Tibial artery (tissue), 4 donors: ENCODE results near the gene NF2.

Experiments used
- DNase-seq, 2 donors: peaks; one replicate each; pipeline ENCODE4 v3.0.0-alpha.2; 2019
- H3K27ac ChIP-seq, 2 donors: fragments of 200-600 bp; sonication (generic) in 1 of 2; 1 replicate in 1 of 2; 2 replicates in 1 of 2; pipeline ENCODE4 v1.5.1; 2018 to 2019; ENCODE audit warnings: mild to moderate bottlenecking in 1 of 2
- H3K27me3 ChIP-seq, 2 donors: fragments of 200-600 bp; sonication (generic) in 1 of 2; one replicate each; pipeline versions ENCODE4 v1.5.1 to v1.6.0; 2016 to 2019
- H3K36me3 ChIP-seq, 3 donors: fragments of 200-600 bp; sonication (generic) in 2 of 3; one replicate each; pipeline ENCODE4 v1.5.1; 2016 to 2019; ENCODE audit warnings: mild to moderate bottlenecking in 2 of 3
- H3K4me1 ChIP-seq, 4 donors: fragments of 200-600 bp; sonication (generic) in 2 of 4; 1 replicate in 3 of 4; 2 replicates in 1 of 4; pipeline ENCODE4 v1.5.1; 2016 to 2019
- H3K4me3 ChIP-seq, 2 donors: fragments of 200-600 bp; sonication (generic) in 1 of 2; 1 replicate in 1 of 2; 2 replicates in 1 of 2; pipeline ENCODE4 v1.5.1; 2018 to 2019; ENCODE audit warnings: mild to moderate bottlenecking in 2 of 2
- H3K9me3 ChIP-seq, 3 donors: fragments of 200-600 bp; sonication (generic) in 1 of 3; one replicate each; pipeline ENCODE4 v1.5.1; 2016 to 2019
- CTCF ChIP-seq, 2 experiments: fragments of 200-600 bp in 1 of 2; fragments of 450-650 bp in 1 of 2; IDR thresholded peaks; one replicate each; pipeline ENCODE4 v1.5.1; 2017 to 2019; ENCODE audit warnings: antibody characterized with exemption in 2 of 2, mild to moderate bottlenecking in 1 of 2, moderate library complexity in 1 of 2
- intact Hi-C: fragments of 100-400 bp; cut with DNase I; formaldehyde crosslinking; loops from one replicate; pipeline ENCODE4 v1.15.0; 2023; ENCODE audit warnings: low total_unique reads

NF2 gene

GRCh38 chr22:29701155-29701999, 97.9 kb downstream of the NF2 start:
- H3K27ac ChIP-seq, result no peak overlapping the region
- H3K4me3 ChIP-seq, result no peak overlapping the region
- H3K4me1 ChIP-seq, result peaks cover 0 to 18% (median 7%) of the 10 kb centered on the region in 4 donors
- H3K9me3 ChIP-seq, result no peaks in the 10 kb centered on the region
- H3K27me3 ChIP-seq, result peaks cover 0 to 66% of the 10 kb centered on the region in 2 donors
- no peak for TF ChIP-seq CTCF (IDR thresholded peaks at IDR 0.05)
- peaks cover 0 to 17% (median 6%) of the 10 kb centered on the region in 3 donors for H3K36me3 ChIP-seq
- DNase-seq, result no peak
- intact Hi-C loops, result no loop called here

GRCh38 chr22:29702000-29702930, 98.8 kb downstream of the NF2 start:
- no peak for TF ChIP-seq CTCF (IDR thresholded peaks at IDR 0.05)
- no peaks in the 10 kb centered on the region for H3K9me3 ChIP-seq
- H3K4me1 ChIP-seq, result peaks cover 0 to 18% (median 7%) of the 10 kb centered on the region in 4 donors
- intact Hi-C loops, result no loop called here
- H3K27ac ChIP-seq, result no peak overlapping the region
- peaks cover 0 to 10% (median 1%) of the 10 kb centered on the region in 3 donors for H3K36me3 ChIP-seq
- peaks cover 0 to 74% of the 10 kb centered on the region in 2 donors for H3K27me3 ChIP-seq
- no peak overlapping the region for H3K4me3 ChIP-seq
- no peak for DNase-seq

- peaks cover 0 to 3% (median 0%) of the 10 kb centered on the region in 3 donors for H3K36me3 ChIP-seq
- no peak overlapping the region for H3K4me3 ChIP-seq
- no peak overlapping the region for H3K27ac ChIP-seq
- DNase-seq, result no peak
- H3K27me3 ChIP-seq, result peaks cover 0 to 74% of the 10 kb centered on the region in 2 donors
- no peak for TF ChIP-seq CTCF (IDR thresholded peaks at IDR 0.05)
- no peaks in the 10 kb centered on the region for H3K9me3 ChIP-seq
- peaks cover 0 to 18% (median 7%) of the 10 kb centered on the region in 4 donors for H3K4me1 ChIP-seq
- intact Hi-C loops, result no loop called here
These were observed 99.6 kb downstream of the NF2 start for GRCh38 chr22:29702931-29703501.

DNA sequence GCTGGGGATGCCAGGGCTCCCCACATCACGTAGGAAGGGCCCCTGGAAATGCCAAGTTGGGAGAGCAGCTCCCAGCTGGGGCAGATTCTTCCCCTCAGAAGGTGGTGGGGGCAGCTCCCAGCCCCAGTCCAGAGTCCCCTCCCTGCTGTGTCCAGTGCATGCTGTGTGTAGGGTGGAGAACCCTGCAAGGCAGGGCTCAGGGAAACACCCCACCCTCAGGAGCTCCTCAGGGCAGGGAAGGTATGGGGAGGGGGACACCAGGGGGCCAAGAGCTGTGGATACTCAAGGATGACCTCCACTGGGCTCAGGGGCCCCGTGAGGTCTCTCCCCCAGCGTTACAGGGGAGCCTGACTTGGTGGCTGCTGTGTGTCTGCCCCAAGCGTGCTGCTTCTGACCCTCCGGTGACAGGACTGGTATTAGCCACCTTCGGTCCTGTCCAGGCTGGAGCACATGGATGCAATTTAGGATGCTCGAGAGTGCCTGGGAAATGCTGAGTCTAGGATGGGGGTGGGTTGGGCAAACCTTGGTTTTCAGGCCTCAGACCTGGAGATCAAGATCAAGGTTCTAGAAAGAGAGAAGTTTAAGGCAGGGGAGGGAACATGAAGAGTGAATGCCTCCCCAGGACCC, 100.2 kb downstream of the NF2 start:
- Histone ChIP-seq H3K36me3 (no peaks in the 10 kb centered on the region), H3K27me3 (peaks cover 0 to 78% of the 10 kb centered on the region in 2 donors), H3K9me3 (no peaks in the 10 kb centered on the region), H3K4me3 (no peak overlapping the region), H3K4me1 (peaks cover 0 to 18% (median 7%) of the 10 kb centered on the region in 4 donors), H3K27ac (no peak overlapping the region)
- TF ChIP-seq CTCF (IDR thresholded peaks at IDR 0.05), result no peak
- DNase-seq, result no peak
- intact Hi-C loops, result no loop called here
